RCC 7860 (cell line): Measurements from ENCODE around the gene PRR18.
A peak's percentile ranks its signal among the peaks of the same experiment; 100 is the strongest.
"Not testable (repeated sequence)": the region's sequence is repeated elsewhere in the genome, so short reads cannot be mapped to it uniquely, and the experiment has no call there.

Experiments
- DNase-seq: peaks from one replicate; pipeline ENCODE4 v3.0.0-alpha.2; 2015; ENCODE audit warnings: low spot score
- FAIRE-seq: peaks from 2 replicates; lab custom pipeline; 2012; peaks lifted over from hg19 to GRCh38; lab: Jason Lieb, UNC

PRR18 gene, protein sequence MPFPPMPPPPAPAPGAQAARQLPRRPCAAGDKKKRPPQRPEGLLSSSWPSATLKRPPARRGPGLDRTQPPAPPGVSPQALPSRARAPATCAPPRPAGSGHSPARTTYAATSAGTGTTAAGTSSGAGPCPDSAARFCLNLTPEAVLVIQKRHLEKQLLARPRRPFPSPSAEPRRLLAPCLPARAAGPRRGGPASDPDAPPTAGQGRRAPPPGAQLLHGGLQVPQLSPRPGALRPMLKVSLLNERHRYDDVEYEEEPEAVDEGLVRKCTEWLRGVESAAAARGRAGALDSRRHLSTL

DNA sequence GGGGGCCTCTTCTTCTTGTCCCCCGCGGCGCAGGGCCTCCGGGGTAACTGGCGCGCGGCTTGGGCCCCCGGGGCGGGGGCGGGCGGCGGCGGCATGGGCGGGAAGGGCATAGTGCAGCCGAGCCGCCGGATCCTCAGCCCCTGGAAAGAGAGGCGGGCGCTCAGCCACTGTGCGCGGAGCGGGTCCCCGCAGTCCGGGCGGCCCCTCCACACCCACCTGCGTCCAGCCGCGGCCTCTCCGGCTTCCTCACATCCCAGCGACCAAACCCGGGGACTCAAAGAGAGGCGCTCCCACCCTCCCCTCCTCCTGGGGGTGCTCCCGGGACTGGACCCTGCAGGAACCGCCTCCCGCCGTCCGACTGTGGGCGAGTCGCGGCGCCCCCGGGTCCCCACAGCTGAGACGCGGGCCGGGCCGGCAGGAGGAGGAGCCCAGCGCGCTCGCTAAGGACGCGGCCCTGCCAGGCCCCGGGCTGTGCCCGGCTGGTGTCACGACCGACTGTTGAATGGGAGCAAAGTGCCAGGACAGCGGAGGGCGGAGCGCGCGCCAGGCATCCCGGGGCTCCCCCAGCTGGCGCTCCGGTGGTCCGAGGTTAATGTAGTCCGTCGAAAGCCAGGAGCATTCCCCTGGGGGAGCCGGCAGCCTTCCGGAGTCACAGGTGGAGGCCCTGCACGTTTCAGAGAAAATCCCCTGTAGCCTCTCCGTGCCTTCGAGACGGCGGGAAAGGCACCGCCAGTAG, at the start of gene PRR18:
TSS of gene PRR18 (minus strand) at position 360 of the 736 bp plus-strand sequence. CDS start at position 110, 250 bp downstream.
- no peak for DNase-seq
- no peak for FAIRE-seq

GRCh38 chr6:166355552-166355951, 47.4 kb upstream of the PRR18 start:
- no peak for DNase-seq
- FAIRE-seq, result no peak

DNA sequence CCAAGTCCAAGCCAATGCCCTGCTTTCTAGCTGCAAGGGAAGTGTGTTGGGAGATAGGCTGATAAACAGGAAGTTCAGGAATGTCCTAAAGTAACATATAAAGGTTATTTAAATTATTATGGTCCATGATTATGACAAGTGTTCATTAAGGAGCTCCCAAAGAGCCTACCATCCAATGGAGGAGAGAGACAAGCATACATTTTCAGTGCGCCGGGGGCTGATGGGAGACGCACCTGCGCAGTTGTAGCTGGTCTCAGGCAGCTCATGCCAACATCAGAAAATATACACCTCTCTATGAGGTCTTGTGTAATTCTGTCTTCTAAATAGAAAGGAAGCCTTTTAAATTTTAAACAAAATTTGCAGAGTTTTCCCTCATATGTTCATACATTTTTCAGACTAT, 46.8 kb upstream of the PRR18 start:
- no peak for FAIRE-seq
- DNase-seq, result no peak

DNA sequence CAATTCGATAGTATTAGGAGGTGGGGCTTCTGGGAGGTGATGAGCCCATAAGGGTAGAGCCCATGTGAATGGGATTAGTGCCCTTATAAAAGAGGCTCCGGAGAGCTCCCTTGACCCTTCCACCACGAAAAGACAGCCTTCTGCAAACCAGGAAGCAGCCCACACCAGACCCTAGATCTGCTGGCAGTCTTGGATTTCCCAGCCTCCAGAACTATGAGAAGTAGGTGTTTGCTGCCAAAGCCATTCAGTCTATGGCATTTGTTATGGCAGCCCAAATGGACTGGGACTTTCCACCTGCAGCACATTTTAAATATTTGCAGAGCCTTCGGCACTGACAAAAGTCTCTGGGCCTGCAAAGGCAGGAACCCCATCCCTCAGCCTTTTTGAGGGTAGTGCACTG, 46.0 kb upstream of the PRR18 start:
- FAIRE-seq, result no peak

GRCh38 chr6:166353507-166353906, 45.3 kb upstream of the PRR18 start:
- no peak for FAIRE-seq
- DNase-seq, result no peak

More for the DNA sequence above, 46.0 kb upstream of the PRR18 start:
- DNase-seq, result no peak

- DNase-seq, result no peak
Measured at GRCh38 chr6:166352923-166353322, 44.7 kb upstream of the PRR18 start.

GRCh38 chr6:166351715-166352285, 43.6 kb upstream of the PRR18 start:
- DNase-seq, result no peak
- FAIRE-seq, result no peak

More at GRCh38 chr6:166352923-166353322, 44.7 kb upstream of the PRR18 start:
- FAIRE-seq, result no peak

GRCh38 chr6:166348305-166348949, 40.2 kb upstream of the PRR18 start:
- DNase-seq, result no peak
- no peak for FAIRE-seq

GRCh38 chr6:166346965-166347364, 38.8 kb upstream of the PRR18 start:
- FAIRE-seq, result no peak
- DNase-seq, result no peak

- no peak for FAIRE-seq
Measured at GRCh38 chr6:166346449-166346848, 38.3 kb upstream of the PRR18 start.

DNA sequence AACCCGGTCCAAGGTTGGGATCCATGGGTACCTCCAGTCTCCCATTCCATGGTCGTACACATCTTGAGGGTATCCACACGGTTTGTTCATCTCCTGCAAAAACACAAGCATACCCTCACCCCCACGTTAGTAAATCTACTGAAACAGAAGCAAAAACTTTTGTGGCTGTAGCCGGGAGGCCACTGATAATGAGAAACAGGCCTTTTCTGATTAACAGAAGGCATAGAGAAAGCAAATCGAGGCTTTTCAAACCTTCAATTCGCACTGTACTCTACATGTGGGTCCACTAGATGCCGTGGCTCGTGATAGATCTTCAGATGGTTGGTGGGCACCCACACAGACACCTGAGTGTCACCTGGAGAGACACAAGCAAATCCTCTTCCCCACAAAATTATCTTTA, 37.5 kb upstream of the PRR18 start:
- not testable (repeated sequence) for DNase-seq, FAIRE-seq

More at GRCh38 chr6:166346449-166346848, 38.3 kb upstream of the PRR18 start:
- no peak for DNase-seq

DNA sequence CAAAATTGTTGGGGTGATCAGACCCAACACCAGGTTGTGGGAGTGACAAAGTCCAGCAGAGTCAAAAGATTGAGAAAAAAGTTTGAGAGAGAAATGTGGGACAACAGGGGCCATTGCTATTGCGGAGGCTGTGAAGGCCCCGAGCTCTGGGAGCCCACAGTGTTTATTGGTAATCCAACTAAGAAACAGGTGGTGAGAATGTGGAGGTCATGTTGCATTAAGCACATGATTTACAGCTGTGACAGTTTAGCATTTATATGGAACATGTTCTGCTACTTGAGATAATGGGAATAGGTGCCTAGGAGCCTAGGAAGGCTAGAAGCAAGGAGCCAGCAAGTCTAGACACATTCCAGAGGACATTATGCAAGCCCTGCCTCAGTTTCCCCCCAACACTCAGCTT, 36.7 kb upstream of the PRR18 start:
- DNase-seq, FAIRE-seq: not testable (repeated sequence)

GRCh38 chr6:166344240-166344639, 36.0 kb upstream of the PRR18 start:
- DNase-seq, result peak; percentile 7
- FAIRE-seq, result no peak

DNA sequence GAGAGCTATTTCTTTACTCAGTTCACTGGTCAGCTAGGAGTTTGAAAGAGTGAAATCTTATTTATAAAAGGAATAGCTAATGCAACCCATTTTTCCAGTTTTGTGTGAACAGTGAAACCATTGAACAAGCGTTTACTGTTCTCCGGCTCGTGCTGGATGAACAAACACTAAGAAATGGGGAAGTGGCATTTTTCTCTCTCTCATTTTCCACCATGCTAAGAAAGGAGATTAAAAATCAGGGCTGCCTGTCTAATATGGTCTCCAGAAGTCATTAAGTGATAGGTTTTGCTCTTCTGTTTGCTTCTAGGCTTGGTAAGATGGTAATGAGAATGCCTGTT, 34.9 kb upstream of the PRR18 start:
- DNase-seq (no peak), FAIRE-seq (no peak)

DNA sequence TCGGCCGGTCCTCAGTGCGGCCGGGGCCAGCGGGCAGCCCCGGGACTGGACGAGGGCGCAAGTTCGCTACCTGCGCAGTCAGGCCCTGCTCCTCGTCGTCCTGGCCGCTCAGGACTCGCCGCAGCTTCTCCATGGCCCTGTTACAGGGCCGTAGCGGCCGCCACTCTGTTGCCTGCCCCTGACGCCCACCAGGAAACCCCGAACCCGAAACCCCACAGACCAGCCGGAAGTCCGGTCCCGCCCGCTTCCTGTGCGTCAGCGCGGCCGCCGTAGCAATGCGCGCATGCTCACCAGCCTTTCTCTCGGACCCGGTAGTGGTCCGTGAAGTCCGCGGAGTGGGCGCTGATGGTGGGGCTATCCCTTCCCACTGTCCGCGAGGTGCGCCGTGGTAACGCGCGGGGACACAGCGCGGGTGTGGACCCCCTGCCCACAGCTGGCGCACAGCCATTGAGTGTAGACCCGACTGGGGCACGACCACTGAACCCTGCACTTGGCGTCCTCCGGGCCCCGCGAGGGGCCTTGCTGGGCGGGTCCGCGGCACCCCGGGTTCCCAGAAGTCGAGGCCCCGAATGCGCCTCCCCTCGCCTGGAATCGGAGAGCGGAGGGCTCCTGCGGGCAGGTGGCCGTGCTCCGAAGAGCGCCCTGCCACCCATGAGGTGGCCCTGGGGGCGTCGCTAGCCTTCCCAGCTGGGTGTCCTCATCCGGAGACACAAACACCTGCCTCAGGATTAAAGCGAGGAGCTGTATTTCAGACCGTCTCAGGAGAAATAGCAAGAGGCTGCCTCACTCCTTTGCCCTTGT, 34.4 kb upstream of the PRR18 start, which contains the start of gene SFT2D1:
TSS of gene SFT2D1 (minus strand) at position 197 of the 801 bp plus-strand sequence. CDS start at position 133, 64 bp downstream.
- no peak for FAIRE-seq

DNA sequence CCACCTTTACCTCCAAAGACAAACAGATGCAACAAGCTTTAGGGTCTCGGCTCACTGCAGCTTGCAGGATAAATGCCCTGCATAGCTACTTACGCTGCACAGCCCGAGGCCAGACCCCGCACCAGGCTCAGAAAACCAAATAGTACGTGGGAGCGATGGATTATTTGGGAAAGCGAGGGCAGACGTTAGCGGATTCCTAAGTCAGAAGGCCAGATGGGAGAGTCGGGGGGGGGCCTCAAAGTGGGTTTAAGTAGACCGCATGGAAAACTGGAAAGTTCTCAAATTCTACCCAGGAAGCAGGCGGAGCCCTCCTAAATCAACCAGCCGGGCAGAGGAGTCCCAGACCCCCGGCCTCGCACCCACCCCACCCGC, 33.8 kb upstream of the PRR18 start:
- DNase-seq (no peak), FAIRE-seq (no peak)

More for the DNA sequence above, 34.4 kb upstream of the PRR18 start, which contains the start of gene SFT2D1:
- peak; percentile 37 for DNase-seq

GRCh38 chr6:166341464-166341863, 33.3 kb upstream of the PRR18 start:
- FAIRE-seq (no peak), DNase-seq (no peak)

- FAIRE-seq (no peak), DNase-seq (no peak)
Measured at GRCh38 chr6:166338854-166339253, 30.7 kb upstream of the PRR18 start.

- DNase-seq (no peak), FAIRE-seq (no peak)
Measured at GRCh38 chr6:166336847-166337246, 28.7 kb upstream of the PRR18 start.
